H1 (cell line): ENCODE results near the gene CHSY3. TPM values are rescaled to one million over a fixed set of nuclear protein-coding genes. Genes with fewer than 3 reads are reported as not detected.

Experiments used
- CTCF ChIA-PET: fragments of 300-600 bp; sonication (Branson Sonifier 250); formaldehyde crosslinking; loops from one replicate; lab custom pipeline; 2021; ENCODE audit not compliant: partially characterized antibody; lab: Charles Lee
- POLR2A ChIA-PET: fragments of 300-600 bp; sonication (Branson Sonifier 250); formaldehyde crosslinking; loops from one replicate; lab custom pipeline; 2021; ENCODE audit warnings: inconsistent platforms; ENCODE audit not compliant: partially characterized antibody; lab: Charles Lee
- DNase-seq, 2 experiments: peaks; one replicate each; pipeline versions ENCODE4 v3.0.0 to v3.0.0-alpha.2; 2010 to 2022; ENCODE audit warnings: low spot score in 2 of 2, low read depth in 1 of 2, mixed read lengths in 1 of 2
- FAIRE-seq: peaks from 2 replicates; lab custom pipeline; 2011; peaks lifted over from hg19 to GRCh38; lab: Jason Lieb, UNC
- H2AFZ ChIP-seq: 2 replicates; pipeline ENCODE4 v1.8.1; 2012; ENCODE audit warnings: low read length, inconsistent platforms
- H2AK5ac ChIP-seq: 2 replicates; pipeline ENCODE4 v1.6.1; 2013; ENCODE audit warnings: low read depth, low read length
- H2BK120ac ChIP-seq: replicated peaks from 2 replicates; pipeline ENCODE3; 2013; ENCODE audit warnings: low read depth, low read length, inconsistent platforms
- H2BK12ac ChIP-seq: 2 replicates; pipeline ENCODE4 v1.6.1; 2013; ENCODE audit warnings: low read depth, low read length
- H2BK15ac ChIP-seq: 2 replicates; pipeline ENCODE4 v1.6.1; 2013; ENCODE audit warnings: low read length
- H2BK20ac ChIP-seq: 2 replicates; pipeline ENCODE4 v1.6.1; 2013; ENCODE audit warnings: low read length
- H2BK5ac ChIP-seq: 2 replicates; pipeline ENCODE4 v1.6.1; 2013; ENCODE audit warnings: low read depth, low read length
- H3K14ac ChIP-seq: 2 replicates; pipeline ENCODE4 v1.6.1; 2013; ENCODE audit warnings: inconsistent platforms; ENCODE audit not compliant: insufficient read length
- H3K18ac ChIP-seq: 2 replicates; pipeline ENCODE4 v1.6.1; 2013; ENCODE audit warnings: low read length; ENCODE audit errors: extremely low read depth
- H3K23ac ChIP-seq: 2 replicates; pipeline ENCODE4 v1.6.1; 2013; ENCODE audit warnings: inconsistent platforms; ENCODE audit not compliant: insufficient read length
- H3K23me2 ChIP-seq: 2 replicates; pipeline ENCODE4 v1.6.1; 2013; ENCODE audit warnings: low read depth, low read length
- H3K27ac ChIP-seq: 2 replicates; pipeline ENCODE4 v1.6.1; 2011; ENCODE audit warnings: low read depth, low read length, inconsistent platforms
- H3K27me3 ChIP-seq, 4 experiments: replicated peaks in 1 of 4; 1 replicate in 1 of 4; 2 replicates in 3 of 4; pipeline versions ENCODE4 v1.6.1 to v1.8.1; 2011 to 2013; ENCODE audit warnings: low read length in 3 of 4, mild to moderate bottlenecking in 3 of 4, inconsistent platforms in 2 of 4, mixed read lengths in 2 of 4, moderate library complexity in 1 of 4; ENCODE audit not compliant: control insufficient read depth in 3 of 4, insufficient read depth in 3 of 4; ENCODE audit errors: extremely low read depth in 1 of 4
- H3K36me3 ChIP-seq, 4 experiments: 2 replicates each; pipeline versions ENCODE4 v1.6.1 to v1.8.1; 2011 to 2013; ENCODE audit warnings: mild to moderate bottlenecking in 4 of 4, low read length in 3 of 4, moderate library complexity in 2 of 4, control low read depth in 1 of 4, inconsistent platforms in 1 of 4; ENCODE audit not compliant: insufficient read depth in 4 of 4, control insufficient read depth in 2 of 4
- H3K4ac ChIP-seq: replicated peaks from 2 replicates; pipeline ENCODE3; 2013; ENCODE audit warnings: low read length, low read depth, mixed read lengths, inconsistent platforms; ENCODE audit not compliant: insufficient read length
- H3K4me1 ChIP-seq, 4 experiments: replicated peaks in 1 of 4; 1 replicate in 1 of 4; 2 replicates in 3 of 4; pipeline versions ENCODE4 v1.6.1 to v1.8.1; 2011 to 2013; ENCODE audit warnings: low read length in 3 of 4, inconsistent platforms in 2 of 4, mixed read lengths in 1 of 4; ENCODE audit not compliant: insufficient read depth in 4 of 4, control insufficient read depth in 3 of 4
- H3K4me2 ChIP-seq, 2 experiments: 2 replicates each; pipeline versions ENCODE4 v1.6.1 to v1.8.1; 2011 to 2013; ENCODE audit warnings: low read depth in 2 of 2, low read length in 2 of 2, control low read depth in 1 of 2, inconsistent platforms in 1 of 2, mild to moderate bottlenecking in 1 of 2; ENCODE audit not compliant: insufficient read depth in 1 of 2
- H3K4me3 ChIP-seq, 4 experiments: fragments of 200-600, 300-600 bp in 1 of 4; sonication (generic), shearing (Covaris generic), sonication (Bioruptor Twin) in 1 of 4; 2 replicates each; pipeline versions ENCODE4 v1.5.1 to v1.8.1; 2011 to 2016; ENCODE audit warnings: low read length in 4 of 4, low read depth in 3 of 4, control low read depth in 2 of 4, inconsistent platforms in 2 of 4, mild to moderate bottlenecking in 2 of 4, mixed read lengths in 1 of 4, moderate library complexity in 1 of 4; ENCODE audit not compliant: insufficient read depth in 2 of 4; ENCODE audit errors: extremely low read depth in 1 of 4
- H3K56ac ChIP-seq: replicated peaks from 2 replicates; pipeline ENCODE3; 2013; ENCODE audit warnings: low read depth, mild to moderate bottlenecking, mixed read lengths, low read length, inconsistent platforms; ENCODE audit not compliant: insufficient read length
- H3K79me1 ChIP-seq: 2 replicates; pipeline ENCODE4 v1.6.1; 2013; ENCODE audit warnings: low read depth, low read length, control low read depth
- H3K79me2 ChIP-seq, 2 experiments: 2 replicates each; pipeline versions ENCODE4 v1.6.1 to v1.8.1; 2012 to 2013; ENCODE audit warnings: low read length in 2 of 2, mild to moderate bottlenecking in 2 of 2, inconsistent platforms in 1 of 2; ENCODE audit not compliant: insufficient read depth in 2 of 2, control insufficient read depth in 1 of 2
- H3K9ac ChIP-seq, 4 experiments: replicated peaks in 1 of 4; 1 replicate in 1 of 4; 2 replicates in 3 of 4; pipeline versions ENCODE4 v1.6.1 to v1.8.1; 2011 to 2013; ENCODE audit warnings: low read depth in 3 of 4, low read length in 3 of 4, control low read depth in 2 of 4, mild to moderate bottlenecking in 2 of 4, moderate library complexity in 2 of 4, inconsistent platforms in 1 of 4; ENCODE audit errors: extremely low read depth in 1 of 4
- H3K9me3 ChIP-seq, 2 experiments: 2 replicates each; pipeline versions ENCODE4 v1.6.1 to v1.8.1; 2012 to 2013; ENCODE audit warnings: mild to moderate bottlenecking in 2 of 2, moderate library complexity in 2 of 2, control low read depth in 1 of 2, inconsistent platforms in 1 of 2, low read depth in 1 of 2, low read length in 1 of 2, mixed read lengths in 1 of 2; ENCODE audit not compliant: insufficient read depth in 2 of 2
- H4K20me1 ChIP-seq, 2 experiments: replicated peaks in 1 of 2; 2 replicates each; pipeline versions ENCODE3 to v1.8.1; 2011 to 2013; ENCODE audit warnings: inconsistent platforms in 2 of 2, low read length in 2 of 2, mild to moderate bottlenecking in 1 of 2; ENCODE audit not compliant: insufficient read depth in 2 of 2, control insufficient read depth in 1 of 2
- H4K5ac ChIP-seq: 2 replicates; pipeline ENCODE4 v1.6.1; 2013; ENCODE audit warnings: low read length, low read depth, mixed read lengths, inconsistent platforms; ENCODE audit not compliant: insufficient read length
- H4K8ac ChIP-seq: 2 replicates; pipeline ENCODE4 v1.8.0; 2013; ENCODE audit warnings: mild to moderate bottlenecking, moderate library complexity, low read length, inconsistent platforms; ENCODE audit not compliant: insufficient read depth; ENCODE audit errors: extremely low read depth
- H4K91ac ChIP-seq: replicated peaks from 2 replicates; pipeline ENCODE3; 2013; ENCODE audit warnings: low read length, mixed read lengths, inconsistent platforms; ENCODE audit not compliant: insufficient read length
- BRCA1 ChIP-seq: IDR thresholded peaks from 2 replicates; pipeline ENCODE4 v1.6.1; 2012; ENCODE audit warnings: low read depth, low read length, improper control_type of control experiment
- CEBPB ChIP-seq: IDR thresholded peaks from 2 replicates; pipeline ENCODE4 v1.6.1; 2012; ENCODE audit warnings: low read depth, low read length
- EP300 ChIP-seq, 2 experiments: IDR thresholded peaks; 1 replicate in 1 of 2; 2 replicates in 1 of 2; pipeline ENCODE4 v1.6.1; 2011 to 2012; ENCODE audit warnings: low read depth in 2 of 2, low read length in 2 of 2, mild to moderate bottlenecking in 2 of 2, borderline replicate concordance in 1 of 2, inconsistent platforms in 1 of 2, moderate library complexity in 1 of 2
- GABPA ChIP-seq: IDR thresholded peaks from 2 replicates; pipeline ENCODE4 v1.6.1; 2011; ENCODE audit warnings: mild to moderate bottlenecking, low read length, moderate library complexity, borderline replicate concordance; ENCODE audit not compliant: insufficient read depth
- GTF2F1 ChIP-seq: IDR thresholded peaks from 2 replicates; pipeline ENCODE4 v1.6.1; 2012; ENCODE audit warnings: low read depth, low read length, improper control_type of control experiment, borderline replicate concordance
- HDAC6 ChIP-seq: IDR thresholded peaks from one replicate; pipeline ENCODE4 v1.7.1; 2012; ENCODE audit warnings: low read depth, mild to moderate bottlenecking, inconsistent platforms, low read length, moderate library complexity
- JUN ChIP-seq: IDR thresholded peaks from 2 replicates; pipeline ENCODE4 v1.6.1; 2011; ENCODE audit warnings: low read depth, mild to moderate bottlenecking, improper control_type of control experiment, low read length
- POLR2AphosphoS5 ChIP-seq: IDR thresholded peaks from 2 replicates; pipeline ENCODE4 v1.6.1; 2011; ENCODE audit warnings: low read depth, low read length
- RFX5 ChIP-seq: IDR thresholded peaks from 2 replicates; pipeline ENCODE4 v1.6.1; 2011; ENCODE audit warnings: low read depth, low read length, improper control_type of control experiment, borderline replicate concordance
- RNF2 ChIP-seq: fragments of 200-900, 300-1000 bp; sonication (generic); IDR thresholded peaks from 2 replicates; pipeline ENCODE4 v1.7.1; 2016; ENCODE audit warnings: borderline replicate concordance, low read depth, mild to moderate bottlenecking, antibody characterized with exemption, low read length; ENCODE audit not compliant: poor library complexity, severe bottlenecking; ENCODE audit errors: missing control alignments
- polyA plus RNA-seq, 7 experiments: library from polyadenylated mRNA; depleted of rRNA in 3 of 7; stranded (reverse) in 5 of 7; unstranded in 2 of 7; fragments of >200 nt in 5 of 7; fragments of 200-250 nt in 2 of 7; gene quantifications; 1 replicate in 5 of 7; 2 replicates in 1 of 7; 4 replicates in 1 of 7; pipeline versions ENCODE4 v1.2.1 to v1.2.3, GENCODE V29; 2011 to 2013; ENCODE audit warnings: missing spikeins in 2 of 7, mixed read lengths in 2 of 7
- total RNA-seq: library from RNA; stranded (reverse); fragmentation: NEBNext Ultra II Directional; extraction: Animal tissue kit (Norgen Biotek cat#: 25700); gene quantifications from 2 replicates; pipeline ENCODE4 v1.2.1, GENCODE V29; 2021

Gene CHSY3
- total and polyA plus RNA-seq, 2 of the 8 experiments (the other 6 are each of a cell fraction or from before 2014, with no cell fraction given): 0.24 to 1.8 TPM

DNA sequence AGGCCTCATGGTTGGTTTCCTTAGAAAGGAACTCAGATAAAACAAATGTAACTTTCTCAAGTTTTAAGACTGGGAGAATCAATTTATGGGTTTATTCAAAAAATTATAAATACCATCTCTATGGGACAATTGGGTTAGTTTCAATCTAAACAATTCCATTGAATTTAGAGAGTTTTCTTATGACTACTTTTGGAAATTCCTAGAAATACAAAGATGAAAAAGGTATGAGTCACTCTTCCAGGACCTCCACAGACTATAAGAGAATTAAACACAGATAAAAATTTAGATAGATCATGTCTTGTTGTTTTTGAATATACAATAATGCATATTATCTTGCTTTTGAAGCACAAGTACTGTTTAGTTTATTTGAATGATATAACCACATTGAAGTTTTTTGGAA is 188.7 kb downstream of the CHSY3 start:
- Histone ChIP-seq H4K91ac (no peak overlapping the region), H3K4me2 (no peak overlapping the region), H3K36me3 (no peaks in the 10 kb centered on the region), H3K23ac (no peak overlapping the region), H4K20me1 (no peaks in the 10 kb centered on the region), H2BK20ac (no peak overlapping the region), H2BK120ac (no peak overlapping the region), H3K79me2 (no peaks in the 10 kb centered on the region), H3K4me1 (peaks cover 0 to 2% (median 0%) of the 10 kb centered on the region in 4 experiments; a peak in 1 of 7 replicates), H3K4ac (no peak overlapping the region), H3K14ac (no peak overlapping the region), H3K56ac (no peak overlapping the region), H2AFZ (no peak overlapping the region), H3K9me3 (no peaks in the 10 kb centered on the region), H3K4me3 (no peak overlapping the region), H2BK15ac (no peak overlapping the region), H4K5ac (no peak overlapping the region), H3K27ac (no peak overlapping the region), H3K79me1 (no peaks in the 10 kb centered on the region), H2BK12ac (no peak overlapping the region), H2AK5ac (no peak overlapping the region), H3K9ac (no peak overlapping the region), H3K27me3 (no peaks in the 10 kb centered on the region), H2BK5ac (no peak overlapping the region), H4K8ac (no peak overlapping the region), H3K18ac (no peak overlapping the region), H3K23me2 (no peaks in the 10 kb centered on the region)
- FAIRE-seq: no peak
- POLR2A ChIA-PET: no interaction called here
- CTCF ChIA-PET: interaction anchor here (0.5 kb wide), 1 partner anchor 17 kb away, joined by 3 read pairs; no protein-coding TSS in a partner anchor
- DNase-seq: no peak
- TF ChIP-seq RNF2 (no peak), CEBPB (no peak), GTF2F1 (no peak), GABPA (no peak), JUN (no peak), POLR2AphosphoS5 (no peak), BRCA1 (no peak), RFX5 (no peak), EP300 (IDR thresholded peaks at IDR 0.05; ENCODE audit: borderline replicate concordance in 1 of 2, low read depth in 2 of 2, low read length in 2 of 2) (no peak), HDAC6 (no peak)
